ENCODE data around the gene HIVEP1.
A peak's percentile ranks its signal among the peaks of the same experiment; 100 is the strongest.

HIVEP1 gene

GRCh38 chr6:12017876-12018401 is 5.8 kb downstream of the HIVEP1 start:
- no peak for DNase-seq
- ATAC-seq = no peak

GRCh38 chr6:12020187-12020791 is 8.2 kb downstream of the HIVEP1 start:
- no peak for ATAC-seq
- no peak for DNase-seq

GRCh38 chr6:12022481-12022880 is 10.4 kb downstream of the HIVEP1 start:
- DNase-seq (no peak), ATAC-seq (no peak)

- DNase-seq (no peak), ATAC-seq (no peak)
Measured at GRCh38 chr6:12022953-12023388, 10.9 kb downstream of the HIVEP1 start.

- ATAC-seq (no peak), DNase-seq (no peak)
Measured at GRCh38 chr6:12024216-12024615, 12.1 kb downstream of the HIVEP1 start.

- no peak for ATAC-seq
- DNase-seq = no peak
Measured at GRCh38 chr6:12024699-12025434, 12.8 kb downstream of the HIVEP1 start.

- no peak for ATAC-seq
- DNase-seq = no peak
Measured at GRCh38 chr6:12026120-12026519, 14.0 kb downstream of the HIVEP1 start.

- DNase-seq = no peak
- ATAC-seq = no peak
Measured at GRCh38 chr6:12026833-12027232, 14.7 kb downstream of the HIVEP1 start.

- DNase-seq (no peak), ATAC-seq (no peak)
Measured at GRCh38 chr6:12028213-12028612, 16.1 kb downstream of the HIVEP1 start.

GRCh38 chr6:12029979-12030737 is 18.0 kb downstream of the HIVEP1 start:
- no peak for DNase-seq
- ATAC-seq = no peak

GRCh38 chr6:12030993-12031550 is 19.0 kb downstream of the HIVEP1 start:
- ATAC-seq (peak; percentile 85), DNase-seq (no peak)

- no peak for ATAC-seq
- no peak for DNase-seq
Measured at GRCh38 chr6:12032783-12033573, 20.9 kb downstream of the HIVEP1 start.

GRCh38 chr6:12033770-12034169 is 21.7 kb downstream of the HIVEP1 start:
- ATAC-seq = no peak
- DNase-seq = no peak

- no peak for ATAC-seq
- no peak for DNase-seq
Measured at GRCh38 chr6:12034349-12034748, 22.2 kb downstream of the HIVEP1 start.

- DNase-seq = no peak
- ATAC-seq = no peak
Measured at GRCh38 chr6:12034837-12035236, 22.7 kb downstream of the HIVEP1 start.

GRCh38 chr6:12036766-12037165 is 24.7 kb downstream of the HIVEP1 start:
- no peak for ATAC-seq
- no peak for DNase-seq

- ATAC-seq = no peak
- DNase-seq = no peak
Measured at GRCh38 chr6:12037798-12038197, 25.7 kb downstream of the HIVEP1 start.

- DNase-seq (no peak), ATAC-seq (no peak)
Measured at GRCh38 chr6:12039540-12040459, 27.7 kb downstream of the HIVEP1 start.

GRCh38 chr6:12047304-12047703 is 35.2 kb downstream of the HIVEP1 start:
- DNase-seq (no peak), ATAC-seq (no peak)

- ATAC-seq (no peak), DNase-seq (no peak)
Measured at GRCh38 chr6:12047792-12048432, 35.8 kb downstream of the HIVEP1 start.
